ENCODE measurements around the gene MCM9. TPM values are rescaled to one million over a fixed set of nuclear protein-coding genes. Genes with fewer than 3 reads are reported as not detected.

MCM9 gene
- total and polyA plus RNA-seq, 2 donors (not counting 1 experiment from before 2014, with no cell fraction given), result 14.0 to 54.5 TPM

GRCh38 chr6:118968416-118968815 lies 33.5 kb upstream of the MCM9 start:
- Mint-ChIP-seq H3K27ac (no peak overlapping the region), H3K9me3 (ENCODE audit: insufficient read depth) (no peaks in the 10 kb centered on the region), H3K4me1 (no peaks in the 10 kb centered on the region), H3K4me3 (no peak overlapping the region), H3K27me3 (no peaks in the 10 kb centered on the region)
- Histone ChIP-seq H3K4me2 (replicated peaks; ENCODE audit: low read depth, low read length, poor library complexity, severe bottlenecking) (no peak overlapping the region), H3K4me3 (ENCODE audit: control extremely low read depth in 1 of 5, extremely low read depth in 1 of 5, insufficient read depth in 1 of 5, low read depth in 2 of 5, low read length in 4 of 5) (no peak overlapping the region), H2AFZ (ENCODE audit: insufficient read depth, low read depth, low read length, poor library complexity, severe bottlenecking) (no peak overlapping the region), H3K36me3 (replicated peaks in 1 of 2; ENCODE audit: control extremely low read depth in 1 of 2, control insufficient read depth in 1 of 2, extremely low read depth in 1 of 2, insufficient read depth in 2 of 2, low read length in 1 of 2) (no peaks in the 10 kb centered on the region), H4K20me1 (ENCODE audit: control insufficient read depth, insufficient read depth, low read length, poor library complexity, severe bottlenecking) (no peaks in the 10 kb centered on the region), H3K27me3 (replicated peaks in 1 of 4; ENCODE audit: control extremely low read depth in 1 of 4, control insufficient read depth in 3 of 4, insufficient read depth in 4 of 4, low read length in 3 of 4) (no peaks in the 10 kb centered on the region), H3K4me1 (ENCODE audit: control insufficient read depth in 2 of 2, insufficient read depth in 2 of 2, low read length in 2 of 2) (no peaks in the 10 kb centered on the region), H3K9ac (ENCODE audit: low read length) (no peak overlapping the region), H3K27ac (ENCODE audit: low read length in 2 of 2) (no peak overlapping the region), H3K9me3 (ENCODE audit: control extremely low read depth in 1 of 3, control insufficient read depth in 2 of 3, insufficient read depth in 1 of 3, low read length in 2 of 3) (no peaks in the 10 kb centered on the region), H3K79me2 (ENCODE audit: control insufficient read depth, insufficient read depth, low read length) (no peaks in the 10 kb centered on the region)
- ChIA-PET CTCF (interaction anchor here (1.4 kb wide), 1 partner anchor 142 kb away, joined by 4 read pairs; no protein-coding TSS in a partner anchor), POLR2A (no interaction called here)
- DNase-seq (no peak), ATAC-seq (ENCODE audit: low read depth) (no peak)
- intact Hi-C loops (cut with micrococcal nuclease), result no loop called here
- no CpG with 5 or more reads among the region's 2 CpGs for WGBS (ENCODE audit: insufficient coverage)
- no peak for TF ChIP-seq EZH2 (IDR thresholded peaks at IDR 0.05; ENCODE audit: borderline replicate concordance, insufficient read depth, low read depth, low read length, poor library complexity, severe bottlenecking)
- no peak for TF ChIP-seq CTCF (IDR thresholded peaks at IDR 0.05)

- H3K4me2 ChIP-seq (replicated peaks; ENCODE audit: low read depth, low read length, poor library complexity, severe bottlenecking), result no peak overlapping the region
- H3K79me2 ChIP-seq (ENCODE audit: control insufficient read depth, insufficient read depth, low read length), result no peaks in the 10 kb centered on the region
- TF ChIP-seq CTCF (IDR thresholded peaks at IDR 0.05) (no peak), EZH2 (IDR thresholded peaks at IDR 0.05; ENCODE audit: borderline replicate concordance, insufficient read depth, low read depth, low read length, poor library complexity, severe bottlenecking) (no peak)
- H4K20me1 ChIP-seq (ENCODE audit: control insufficient read depth, insufficient read depth, low read length, poor library complexity, severe bottlenecking), result no peaks in the 10 kb centered on the region
- no peak for ATAC-seq (ENCODE audit: low read depth)
- no peaks in the 10 kb centered on the region for H3K9me3 ChIP-seq (ENCODE audit: control extremely low read depth in 1 of 3, control insufficient read depth in 2 of 3, insufficient read depth in 1 of 3, low read length in 2 of 3)
- H3K27ac ChIP-seq (ENCODE audit: low read length in 2 of 2), result no peak overlapping the region
- no peaks in the 10 kb centered on the region for H3K4me1 ChIP-seq (ENCODE audit: control insufficient read depth in 2 of 2, insufficient read depth in 2 of 2, low read length in 2 of 2)
- POLR2A ChIA-PET, result no interaction called here
- Mint-ChIP-seq H3K27ac (no peak overlapping the region), H3K27me3 (no peaks in the 10 kb centered on the region), H3K9me3 (ENCODE audit: insufficient read depth) (no peaks in the 10 kb centered on the region), H3K4me3 (no peak overlapping the region), H3K4me1 (no peaks in the 10 kb centered on the region)
- no peaks in the 10 kb centered on the region for H3K27me3 ChIP-seq (replicated peaks in 1 of 4; ENCODE audit: control extremely low read depth in 1 of 4, control insufficient read depth in 3 of 4, insufficient read depth in 4 of 4, low read length in 3 of 4)
- intact Hi-C loops (cut with micrococcal nuclease), result no loop called here
- no peak overlapping the region for H2AFZ ChIP-seq (ENCODE audit: insufficient read depth, low read depth, low read length, poor library complexity, severe bottlenecking)
- no CpG with 5 or more reads among the region's 2 CpGs for WGBS (ENCODE audit: insufficient coverage)
- no peak overlapping the region for H3K4me3 ChIP-seq (ENCODE audit: control extremely low read depth in 1 of 5, extremely low read depth in 1 of 5, insufficient read depth in 1 of 5, low read depth in 2 of 5, low read length in 4 of 5)
- no peak for DNase-seq
- no peak overlapping the region for H3K9ac ChIP-seq (ENCODE audit: low read length)
- no peaks in the 10 kb centered on the region for H3K36me3 ChIP-seq (replicated peaks in 1 of 2; ENCODE audit: control extremely low read depth in 1 of 2, control insufficient read depth in 1 of 2, extremely low read depth in 1 of 2, insufficient read depth in 2 of 2, low read length in 1 of 2)
- CTCF ChIA-PET, result interaction anchor here (1.4 kb wide), 1 partner anchor 143 kb away, joined by 4 read pairs; no protein-coding TSS in a partner anchor
Measured at GRCh38 chr6:118967239-118967638, 32.3 kb upstream of the MCM9 start.
